Trophoblast cell (in vitro differentiated cells and primary cell): ENCODE results near the gene C6orf58.

Experiments used
- DNase-seq, 2 donors: peaks; one replicate each; pipeline ENCODE4 v3.0.0-alpha.2; 2016
- H2AFZ ChIP-seq: 2 replicates; pipeline ENCODE4 v1.6.1; 2013; ENCODE audit warnings: low read length, moderate library complexity, mild to moderate bottlenecking; ENCODE audit not compliant: insufficient read depth, poor library complexity
- H2AK5ac ChIP-seq: 2 replicates; pipeline ENCODE4 v1.6.1; 2013; ENCODE audit warnings: mild to moderate bottlenecking, low read length
- H2BK120ac ChIP-seq: 2 replicates; pipeline ENCODE4 v1.6.1; 2013; ENCODE audit warnings: low read length, mild to moderate bottlenecking, moderate library complexity; ENCODE audit not compliant: insufficient read depth, poor library complexity
- H2BK12ac ChIP-seq: 2 replicates; pipeline ENCODE4 v1.6.1; 2013; ENCODE audit warnings: mild to moderate bottlenecking, low read length, moderate library complexity
- H2BK5ac ChIP-seq: 2 replicates; pipeline ENCODE4 v1.6.1; 2013; ENCODE audit warnings: low read length, low read depth, moderate library complexity, mild to moderate bottlenecking; ENCODE audit not compliant: poor library complexity
- H3K14ac ChIP-seq: 2 replicates; pipeline ENCODE4 v1.6.1; 2013; ENCODE audit warnings: mild to moderate bottlenecking, low read length
- H3K18ac ChIP-seq: 2 replicates; pipeline ENCODE4 v1.6.1; 2013; ENCODE audit warnings: mild to moderate bottlenecking, low read length
- H3K23ac ChIP-seq: 2 replicates; pipeline ENCODE4 v1.6.1; 2013; ENCODE audit warnings: low read length
- H3K27ac ChIP-seq: 2 replicates; pipeline ENCODE4 v1.5.1; 2013; ENCODE audit warnings: low read depth, mild to moderate bottlenecking, inconsistent platforms, low read length, moderate library complexity
- H3K27me3 ChIP-seq: 2 replicates; pipeline ENCODE4 v1.6.1; 2013; ENCODE audit warnings: inconsistent platforms, mild to moderate bottlenecking, low read length, moderate library complexity; ENCODE audit not compliant: insufficient read depth
- H3K36me3 ChIP-seq, 2 experiments: 1 replicate in 1 of 2; 2 replicates in 1 of 2; pipeline ENCODE4 v1.6.1; 2013; ENCODE audit warnings: low read length in 2 of 2, mild to moderate bottlenecking in 2 of 2, moderate library complexity in 1 of 2; ENCODE audit not compliant: insufficient read depth in 2 of 2, control insufficient read depth in 1 of 2
- H3K4ac ChIP-seq: 2 replicates; pipeline ENCODE4 v1.6.1; 2013; ENCODE audit warnings: low read depth, mild to moderate bottlenecking, low read length, moderate library complexity
- H3K4me1 ChIP-seq, 2 experiments: 1 replicate in 1 of 2; 2 replicates in 1 of 2; pipeline ENCODE4 v1.6.1; 2013; ENCODE audit warnings: low read length in 2 of 2, mild to moderate bottlenecking in 2 of 2, moderate library complexity in 1 of 2; ENCODE audit not compliant: insufficient read depth in 2 of 2, control insufficient read depth in 1 of 2
- H3K4me2 ChIP-seq: 2 replicates; pipeline ENCODE4 v1.6.1; 2013; ENCODE audit warnings: inconsistent platforms, mild to moderate bottlenecking, low read length, moderate library complexity
- H3K4me3 ChIP-seq: 2 replicates; pipeline ENCODE4 v1.5.1; 2013; ENCODE audit warnings: mild to moderate bottlenecking, low read depth, low read length, inconsistent platforms
- H3K79me1 ChIP-seq: one replicate; pipeline ENCODE4 v1.6.1; 2013; ENCODE audit warnings: low read length
- H3K79me2 ChIP-seq: 2 replicates; pipeline ENCODE4 v1.6.1; 2013; ENCODE audit warnings: low read length, mild to moderate bottlenecking; ENCODE audit not compliant: control insufficient read depth, insufficient read depth, poor library complexity
- H3K9ac ChIP-seq: 2 replicates; pipeline ENCODE4 v1.6.1; 2013; ENCODE audit warnings: mild to moderate bottlenecking, low read length
- H3K9me3 ChIP-seq: 2 replicates; pipeline ENCODE4 v1.6.1; 2013; ENCODE audit warnings: low read depth, mild to moderate bottlenecking, control low read depth, inconsistent platforms, low read length; ENCODE audit not compliant: insufficient read depth
- H4K12ac ChIP-seq: 2 replicates; pipeline ENCODE4 v1.6.1; 2013; ENCODE audit warnings: low read depth, mild to moderate bottlenecking, low read length, moderate library complexity
- H4K8ac ChIP-seq: 2 replicates; pipeline ENCODE4 v1.6.1; 2013; ENCODE audit warnings: low read depth, mild to moderate bottlenecking, low read length, moderate library complexity
- H4K91ac ChIP-seq: one replicate; pipeline ENCODE4 v1.6.1; 2013; ENCODE audit warnings: low read depth, mild to moderate bottlenecking, low read length, moderate library complexity
- WGBS: extraction: QIAGEN DNeasy Blood & Tissue Kit; methylation state at CpG from one replicate; pipeline ENCODE4 v1.1.7; 2013; ENCODE audit warnings: missing lambda C conversion rate; ENCODE audit not compliant: insufficient read length, insufficient coverage; ENCODE audit errors: extremely low coverage; 5-methylcytosine and 5-hydroxymethylcytosine counted together

C6orf58 gene

DNA sequence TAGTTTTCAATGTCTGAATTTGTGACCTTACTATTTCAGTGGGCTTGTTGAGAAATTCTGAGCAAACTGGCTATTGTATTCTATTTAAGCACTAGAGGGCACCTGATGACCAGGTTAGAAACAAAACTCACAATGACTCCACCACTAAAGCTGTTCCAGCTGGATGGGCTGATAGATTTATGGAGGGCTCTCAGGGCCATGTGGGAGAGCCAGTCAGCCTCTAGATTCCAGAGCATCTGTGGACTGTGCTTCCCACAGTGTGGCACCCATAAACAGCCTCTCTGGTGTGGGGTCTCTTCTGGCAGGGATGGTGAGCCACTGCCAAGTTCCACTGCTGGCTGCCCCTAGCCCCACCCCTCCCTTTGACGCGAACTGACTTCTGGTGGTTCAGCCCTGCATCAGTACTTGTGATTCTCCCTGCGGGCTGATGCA, 29.2 kb downstream of the C6orf58 start:
- Histone ChIP-seq H3K27me3 (no peaks in the 10 kb centered on the region), H2BK5ac (no peak overlapping the region), H3K4me3 (peak overlapping the region; percentile 54), H3K4ac (no peak overlapping the region), H3K4me1 (peaks cover 0 to 8% of the 10 kb centered on the region in 2 experiments), H4K91ac (no peak overlapping the region), H3K18ac (no peak overlapping the region), H2AFZ (no peak overlapping the region), H3K9ac (no peak overlapping the region), H3K36me3 (no peaks in the 10 kb centered on the region), H2AK5ac (no peak overlapping the region), H2BK120ac (no peak overlapping the region), H3K14ac (no peak overlapping the region), H3K79me2 (no peaks in the 10 kb centered on the region), H4K12ac (no peak overlapping the region), H3K9me3 (no peaks in the 10 kb centered on the region), H2BK12ac (no peak overlapping the region), H4K8ac (no peak overlapping the region), H3K4me2 (no peak overlapping the region), H3K79me1 (no peaks in the 10 kb centered on the region), H3K23ac (no peak overlapping the region), H3K27ac (no peak overlapping the region)
- WGBS, result no CpG with 5 or more reads among the region's 3 CpGs
- DNase-seq, result peak in 1 of 2 donors; percentile 28

DNA sequence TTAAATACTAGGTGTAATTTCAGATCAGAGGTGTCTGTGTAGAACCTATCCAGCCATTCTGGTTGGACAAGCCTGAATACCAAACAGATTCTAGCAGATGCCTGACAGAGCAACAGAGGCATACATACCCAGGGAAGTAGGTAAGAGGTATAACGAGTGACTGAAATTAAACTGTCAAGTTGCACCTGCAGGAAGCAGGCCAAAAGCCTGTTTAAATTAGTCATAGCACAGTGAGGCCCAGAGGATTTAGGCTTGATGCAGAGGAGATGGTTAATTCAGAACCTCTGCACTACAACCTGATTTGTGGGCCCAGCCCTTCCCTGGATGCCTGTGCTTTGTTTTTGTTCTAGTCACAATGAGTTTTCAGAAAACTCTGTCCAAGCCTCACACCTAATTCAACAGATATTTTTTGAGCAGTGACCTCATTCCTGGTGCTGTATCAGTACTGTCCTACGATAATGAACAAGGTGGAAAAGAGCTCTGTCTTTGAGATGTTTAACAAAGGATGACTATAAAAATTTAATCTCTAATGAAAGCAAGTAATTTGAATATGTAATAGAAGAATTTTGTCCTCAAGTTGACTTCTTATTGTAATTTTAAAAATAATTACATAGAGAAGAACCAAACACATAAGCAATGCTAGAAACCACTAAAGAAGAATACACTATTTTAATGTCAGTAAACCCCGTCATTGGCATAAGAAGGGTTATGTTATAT, 31.7 kb downstream of the C6orf58 start:
- WGBS, result no CpG with 5 or more reads among the region's 3 CpGs
- Histone ChIP-seq H3K36me3 (no peaks in the 10 kb centered on the region), H3K4me1 (peaks cover 0 to 8% of the 10 kb centered on the region in 2 experiments), H3K9me3 (no peaks in the 10 kb centered on the region), H2AK5ac (no peak overlapping the region), H2AFZ (no peak overlapping the region), H2BK5ac (no peak overlapping the region), H2BK12ac (no peak overlapping the region), H3K27ac (no peak overlapping the region), H2BK120ac (no peak overlapping the region), H3K79me2 (no peaks in the 10 kb centered on the region), H3K18ac (no peak overlapping the region), H3K27me3 (no peaks in the 10 kb centered on the region), H4K91ac (no peak overlapping the region), H3K4me2 (no peak overlapping the region), H3K23ac (no peak overlapping the region), H3K79me1 (no peaks in the 10 kb centered on the region), H3K9ac (no peak overlapping the region), H3K4me3 (no peak overlapping the region), H3K4ac (no peak overlapping the region), H4K8ac (no peak overlapping the region), H4K12ac (no peak overlapping the region), H3K14ac (no peak overlapping the region)
- peak in 1 of 2 donors; percentile 3 for DNase-seq

DNA sequence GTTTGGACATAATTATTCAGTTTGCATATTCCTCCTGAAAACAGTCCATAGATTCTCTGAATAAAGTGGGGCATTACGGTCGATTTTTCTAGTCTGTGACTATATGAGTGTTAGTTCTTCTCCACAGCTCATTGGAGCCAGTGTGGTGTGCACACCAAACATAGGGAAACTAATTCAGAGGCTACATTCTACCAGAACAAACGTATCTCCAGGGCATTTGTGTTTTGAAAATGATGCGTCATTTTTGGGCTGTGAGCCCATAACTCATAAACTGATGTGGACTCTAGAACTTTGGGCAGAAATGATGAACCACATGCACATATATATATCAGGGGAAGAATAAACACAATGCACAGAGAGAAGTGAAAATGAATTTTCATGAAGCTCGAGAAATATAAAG, 41.8 kb downstream of the C6orf58 start:
- Histone ChIP-seq H3K4me3 (no peak overlapping the region), H2AK5ac (no peak overlapping the region), H4K91ac (no peak overlapping the region), H3K36me3 (no peaks in the 10 kb centered on the region), H3K9ac (no peak overlapping the region), H2BK120ac (no peak overlapping the region), H3K9me3 (no peaks in the 10 kb centered on the region), H3K18ac (no peak overlapping the region), H3K4me1 (no peaks in the 10 kb centered on the region), H3K4me2 (no peak overlapping the region), H2BK5ac (no peak overlapping the region), H3K23ac (no peak overlapping the region), H3K14ac (no peak overlapping the region), H4K12ac (no peak overlapping the region), H2BK12ac (no peak overlapping the region), H3K27me3 (no peaks in the 10 kb centered on the region), H3K4ac (no peak overlapping the region), H3K79me1 (no peaks in the 10 kb centered on the region), H2AFZ (no peak overlapping the region), H3K27ac (no peak overlapping the region), H4K8ac (no peak overlapping the region), H3K79me2 (no peaks in the 10 kb centered on the region)
- no CpG with 5 or more reads among the region's 5 CpGs for WGBS
- DNase-seq, result no peak

DNA sequence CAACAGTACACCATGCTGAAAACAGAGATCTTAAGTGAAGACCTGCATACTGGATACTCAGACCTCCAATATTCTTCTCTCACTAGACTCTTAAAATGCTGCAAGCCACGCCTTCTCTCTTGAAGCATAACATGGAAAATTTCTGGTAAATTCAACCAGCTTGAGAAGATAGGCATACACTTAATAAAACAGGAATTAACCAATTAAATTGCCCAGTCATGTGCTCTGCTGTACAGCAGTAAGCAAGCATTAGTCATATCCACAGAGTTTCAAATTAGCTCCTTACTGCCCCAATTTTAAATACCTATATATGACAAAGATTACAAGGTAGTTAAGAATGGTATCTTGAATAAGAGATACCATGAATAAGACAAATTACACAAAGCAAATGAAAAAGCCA, 53.8 kb downstream of the C6orf58 start:
- Histone ChIP-seq H4K8ac (no peak overlapping the region), H3K14ac (no peak overlapping the region), H3K36me3 (no peaks in the 10 kb centered on the region), H3K27ac (no peak overlapping the region), H3K9me3 (no peaks in the 10 kb centered on the region), H3K23ac (no peak overlapping the region), H3K9ac (no peak overlapping the region), H3K79me2 (no peaks in the 10 kb centered on the region), H3K18ac (no peak overlapping the region), H3K4me1 (no peaks in the 10 kb centered on the region), H3K27me3 (no peaks in the 10 kb centered on the region), H3K79me1 (no peaks in the 10 kb centered on the region), H3K4me3 (no peak overlapping the region), H3K4me2 (no peak overlapping the region), H4K12ac (no peak overlapping the region), H2BK12ac (no peak overlapping the region), H2AK5ac (no peak overlapping the region), H3K4ac (no peak overlapping the region), H2BK5ac (no peak overlapping the region), H4K91ac (no peak overlapping the region), H2BK120ac (no peak overlapping the region), H2AFZ (no peak overlapping the region)
- DNase-seq, result no peak
- WGBS, result no CpG with 5 or more reads among the region's 1 CpG
